Parathyroid adenoma (tissue), 2 donors: Measurements from ENCODE around the gene CTBP1.
"Not testable (repeated sequence)": the region's sequence is repeated elsewhere in the genome, so short reads cannot be mapped to it uniquely, and the experiment has no call there.

Experiments used
- H2AFZ ChIP-seq: fragments of 300-600 bp; sonication (generic); one replicate; pipeline ENCODE4 v1.7.0; 2017; ENCODE audit warnings: antibody characterized with exemption, mild to moderate bottlenecking
- H3K27ac ChIP-seq: fragments of 300-600 bp; sonication (generic); one replicate; pipeline ENCODE4 v1.7.0; 2017
- H3K27me3 ChIP-seq: fragments of 300-600 bp; sonication (generic); one replicate; pipeline ENCODE4 v1.7.0; 2017; ENCODE audit warnings: low read length; ENCODE audit not compliant: control insufficient read depth, insufficient read depth
- H3K36me3 ChIP-seq: fragments of 300-600 bp; sonication (generic); one replicate; pipeline ENCODE4 v1.7.0; 2017; ENCODE audit warnings: low read length; ENCODE audit not compliant: control insufficient read depth, insufficient read depth
- H3K4me1 ChIP-seq: fragments of 300-600 bp; sonication (generic); one replicate; pipeline ENCODE4 v1.7.0; 2017; ENCODE audit warnings: control low read depth
- H3K4me2 ChIP-seq: fragments of 300-600 bp; sonication (generic); one replicate; pipeline ENCODE4 v1.7.0; 2017; ENCODE audit warnings: low read length
- H3K4me3 ChIP-seq: fragments of 300-600 bp; sonication (generic); one replicate; pipeline ENCODE4 v1.7.0; 2017; ENCODE audit warnings: low read depth, low read length
- H3K79me2 ChIP-seq: fragments of 300-600 bp; sonication (generic); one replicate; pipeline ENCODE4 v1.7.0; 2017; ENCODE audit warnings: control low read depth
- H3K9ac ChIP-seq: fragments of 300-600 bp; sonication (generic); one replicate; pipeline ENCODE4 v1.7.0; 2017; ENCODE audit warnings: mild to moderate bottlenecking
- H3K9me3 ChIP-seq: fragments of 300-600 bp; sonication (generic); one replicate; pipeline ENCODE4 v1.7.0; 2017; ENCODE audit warnings: low read length; ENCODE audit not compliant: control insufficient read depth
- TF ChIP-seq, protein P1 (sequence below): fragments of 300-600 bp; sonication (generic); IDR thresholded peaks from one replicate; pipeline ENCODE4 v1.7.0; 2017; ENCODE audit warnings: antibody characterized with exemption, mild to moderate bottlenecking
- donor health status: primary hyperparathyroidism.

Gene CTBP1

GRCh38 chr4:1237981-1238675 lies 10.8 kb downstream of the CTBP1 start:
- Histone ChIP-seq H3K36me3 (no peaks in the 10 kb centered on the region), H3K4me1 (no peaks in the 10 kb centered on the region), H3K79me2 (peaks cover 33% of the 10 kb centered on the region), H3K27ac (no peak overlapping the region), H3K4me3 (no peak overlapping the region), H3K9me3 (no peaks in the 10 kb centered on the region), H2AFZ (no peak overlapping the region), H3K4me2 (no peak overlapping the region), H3K9ac (no peak overlapping the region), H3K27me3 (no peaks in the 10 kb centered on the region)
- TF ChIP-seq, protein P1, sequence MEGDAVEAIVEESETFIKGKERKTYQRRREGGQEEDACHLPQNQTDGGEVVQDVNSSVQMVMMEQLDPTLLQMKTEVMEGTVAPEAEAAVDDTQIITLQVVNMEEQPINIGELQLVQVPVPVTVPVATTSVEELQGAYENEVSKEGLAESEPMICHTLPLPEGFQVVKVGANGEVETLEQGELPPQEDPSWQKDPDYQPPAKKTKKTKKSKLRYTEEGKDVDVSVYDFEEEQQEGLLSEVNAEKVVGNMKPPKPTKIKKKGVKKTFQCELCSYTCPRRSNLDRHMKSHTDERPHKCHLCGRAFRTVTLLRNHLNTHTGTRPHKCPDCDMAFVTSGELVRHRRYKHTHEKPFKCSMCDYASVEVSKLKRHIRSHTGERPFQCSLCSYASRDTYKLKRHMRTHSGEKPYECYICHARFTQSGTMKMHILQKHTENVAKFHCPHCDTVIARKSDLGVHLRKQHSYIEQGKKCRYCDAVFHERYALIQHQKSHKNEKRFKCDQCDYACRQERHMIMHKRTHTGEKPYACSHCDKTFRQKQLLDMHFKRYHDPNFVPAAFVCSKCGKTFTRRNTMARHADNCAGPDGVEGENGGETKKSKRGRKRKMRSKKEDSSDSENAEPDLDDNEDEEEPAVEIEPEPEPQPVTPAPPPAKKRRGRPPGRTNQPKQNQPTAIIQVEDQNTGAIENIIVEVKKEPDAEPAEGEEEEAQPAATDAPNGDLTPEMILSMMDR: no peak

- not testable (repeated sequence) for H3K4me2 ChIP-seq, H3K27me3 ChIP-seq, H2AFZ ChIP-seq, H3K27ac ChIP-seq, H3K9me3 ChIP-seq, H3K36me3 ChIP-seq, H3K9ac ChIP-seq, H3K4me3 ChIP-seq, H3K4me1 ChIP-seq
- peaks cover 25% of the 10 kb centered on the region for H3K79me2 ChIP-seq
These were observed 11.7 kb downstream of the CTBP1 start for GRCh38 chr4:1237261-1237660.

- not testable (repeated sequence) for H3K4me1 ChIP-seq, H3K27me3 ChIP-seq, H3K9ac ChIP-seq, H3K27ac ChIP-seq, H2AFZ ChIP-seq, H3K36me3 ChIP-seq, H3K4me3 ChIP-seq, H3K9me3 ChIP-seq, H3K4me2 ChIP-seq
- H3K79me2 ChIP-seq: peaks cover 20% of the 10 kb centered on the region
These were observed 12.1 kb downstream of the CTBP1 start for GRCh38 chr4:1236836-1237235.

- Histone ChIP-seq H3K27ac (no peak overlapping the region), H3K4me3 (no peak overlapping the region), H3K27me3 (no peaks in the 10 kb centered on the region), H3K9ac (no peak overlapping the region), H2AFZ (no peak overlapping the region), H3K79me2 (peaks cover 18% of the 10 kb centered on the region), H3K9me3 (no peaks in the 10 kb centered on the region), H3K36me3 (no peaks in the 10 kb centered on the region), H3K4me2 (no peak overlapping the region), H3K4me1 (no peaks in the 10 kb centered on the region)
- TF ChIP-seq, protein P1: no peak
These were observed 12.8 kb downstream of the CTBP1 start for GRCh38 chr4:1236103-1236641.

DNA sequence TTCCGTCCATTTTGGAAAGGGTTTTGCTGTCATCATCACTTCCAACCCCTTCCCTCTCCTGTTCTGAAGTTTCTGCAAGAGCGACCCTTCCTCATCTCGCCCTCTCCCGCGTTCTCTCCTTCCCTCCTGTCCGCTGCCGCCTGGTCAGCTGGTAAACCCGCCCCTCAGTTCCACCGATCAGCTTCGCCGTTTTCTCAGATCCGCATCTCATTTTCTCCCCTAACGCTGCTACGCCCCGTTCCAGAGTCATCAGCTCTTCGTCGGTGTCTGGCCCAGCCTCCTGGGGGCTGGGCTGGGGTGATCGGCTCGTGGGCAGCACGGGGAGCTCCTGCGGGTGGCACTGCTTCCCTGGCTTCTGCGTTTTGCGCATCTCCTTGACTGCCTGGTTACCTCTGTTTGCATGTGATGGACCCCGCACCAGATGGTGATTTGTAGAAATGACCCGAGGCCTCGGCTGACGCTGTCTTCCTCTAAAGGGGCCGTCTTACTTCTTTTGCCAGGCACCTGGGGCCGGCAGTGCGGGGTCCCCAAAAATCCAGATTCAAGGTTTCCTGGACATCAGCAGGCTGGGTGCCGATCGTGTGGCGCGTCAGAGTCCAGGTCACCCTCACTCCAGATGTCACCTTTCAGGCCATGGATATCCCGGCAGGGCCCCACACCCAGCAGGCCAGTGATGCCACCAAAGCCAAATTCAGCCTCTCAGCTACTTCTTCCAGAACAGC lies 13.4 kb downstream of the CTBP1 start:
- Histone ChIP-seq H3K27ac (no peak overlapping the region), H3K36me3 (no peaks in the 10 kb centered on the region)

More for the DNA sequence above, 13.4 kb downstream of the CTBP1 start:
- Histone ChIP-seq H3K4me1 (no peaks in the 10 kb centered on the region), H3K27me3 (no peaks in the 10 kb centered on the region), H3K4me3 (no peak overlapping the region), H3K9me3 (no peaks in the 10 kb centered on the region), H3K79me2 (peaks cover 13% of the 10 kb centered on the region), H3K9ac (no peak overlapping the region), H3K4me2 (no peak overlapping the region), H2AFZ (no peak overlapping the region)
- TF ChIP-seq, protein P1: no peak
